Endometrial microvascular endothelial cells (primary cell): ENCODE results near the gene GINS2. TPM values are rescaled to one million over a fixed set of nuclear protein-coding genes. Genes with fewer than 3 reads are reported as not detected.

ENCODE experiments used
- in situ Hi-C: cut with HindIII; loops from 2 replicates; pipeline ENCODE4 v1.10.0; 2017; ENCODE audit warnings: low sequenced_read_pairs, low pct_unique_long_range_greater_than_20kb; ENCODE audit errors: inconsistent ontology term
- total RNA-seq: library from RNA; depleted of rRNA; stranded (reverse); fragments of >200 nt; gene quantifications from one replicate; pipeline ENCODE4 v1.2.3, GENCODE V29; 2015; ENCODE audit errors: inconsistent ontology term

GINS2 gene
- total RNA-seq, 1 donor from 2014 or later: 19.9 TPM

GRCh38 chr16:85697431-85697830 lies 8.7 kb upstream of the GINS2 start:
- in situ Hi-C loops: no loop called here

GRCh38 chr16:85696781-85697180 lies 8.0 kb upstream of the GINS2 start:
- in situ Hi-C loops: no loop called here

- in situ Hi-C loops: no loop called here
Measured at GRCh38 chr16:85695196-85696128, 6.7 kb upstream of the GINS2 start.

- in situ Hi-C loops: no loop called here
Measured at GRCh38 chr16:85690469-85691064, 1.8 kb upstream of the GINS2 start.

- in situ Hi-C loops: no loop called here
Measured at GRCh38 chr16:85689950-85690320, 1.2 kb upstream of the GINS2 start.

- in situ Hi-C loops: no loop called here
Measured at GRCh38 chr16:85689285-85689949, 663 bp upstream of the GINS2 start.

GRCh38 chr16:85687651-85688471 lies 893 bp downstream of the GINS2 start:
- in situ Hi-C loops: no loop called here

- in situ Hi-C loops: no loop called here
Measured at GRCh38 chr16:85686912-85687591, 1.7 kb downstream of the GINS2 start.

- in situ Hi-C loops: no loop called here
Measured at GRCh38 chr16:85685251-85685650, 3.5 kb downstream of the GINS2 start.

- in situ Hi-C loops: no loop called here
Measured at GRCh38 chr16:85683363-85683762, 5.4 kb downstream of the GINS2 start.

- in situ Hi-C loops: no loop called here
Measured at GRCh38 chr16:85682516-85682915, 6.2 kb downstream of the GINS2 start.

- in situ Hi-C loops: no loop called here
Measured at GRCh38 chr16:85681255-85681654, 7.5 kb downstream of the GINS2 start.

- in situ Hi-C loops: no loop called here
Measured at GRCh38 chr16:85680352-85680944, 8.3 kb downstream of the GINS2 start.

GRCh38 chr16:85679870-85680269 lies 8.9 kb downstream of the GINS2 start:
- in situ Hi-C loops: no loop called here

GRCh38 chr16:85678821-85679220 lies 9.9 kb downstream of the GINS2 start:
- in situ Hi-C loops: no loop called here

GRCh38 chr16:85678016-85678415 lies 10.7 kb downstream of the GINS2 start:
- in situ Hi-C loops: no loop called here

GRCh38 chr16:85677383-85677967 lies 11.3 kb downstream of the GINS2 start:
- in situ Hi-C loops: no loop called here

- in situ Hi-C loops: no loop called here
Measured at GRCh38 chr16:85676466-85676865, 12.3 kb downstream of the GINS2 start.
